Measurements from ENCODE around the gene EHD3.

EHD3 gene

GRCh38 chr2:31219131-31219969, 14.6 kb upstream of the EHD3 start:
- TF ChIP-seq ZFX (IDR thresholded peaks at IDR 0.05) (no peak), CTCF (conservative IDR thresholded peaks at IDR 0.05) (no peak)
- no peak overlapping the region for H3K27ac ChIP-seq

GRCh38 chr2:31221544-31221943, 12.4 kb upstream of the EHD3 start:
- no peak overlapping the region for H3K27ac ChIP-seq
- TF ChIP-seq ZFX (IDR thresholded peaks at IDR 0.05): no peak
- TF ChIP-seq CTCF (conservative IDR thresholded peaks at IDR 0.05): no peak

- TF ChIP-seq CTCF (conservative IDR thresholded peaks at IDR 0.05): no peak
- no peak for TF ChIP-seq ZFX (IDR thresholded peaks at IDR 0.05)
- no peak overlapping the region for H3K27ac ChIP-seq
Measured at GRCh38 chr2:31222071-31222470, 11.9 kb upstream of the EHD3 start.

GRCh38 chr2:31223026-31223425, 10.9 kb upstream of the EHD3 start:
- H3K27ac ChIP-seq: no peak overlapping the region
- TF ChIP-seq CTCF (conservative IDR thresholded peaks at IDR 0.05): no peak
- TF ChIP-seq ZFX (IDR thresholded peaks at IDR 0.05): no peak

GRCh38 chr2:31223749-31224148, 10.2 kb upstream of the EHD3 start:
- no peak for TF ChIP-seq ZFX (IDR thresholded peaks at IDR 0.05)
- TF ChIP-seq CTCF (conservative IDR thresholded peaks at IDR 0.05): no peak
- no peak overlapping the region for H3K27ac ChIP-seq

GRCh38 chr2:31226266-31226665, 7.7 kb upstream of the EHD3 start:
- TF ChIP-seq ZFX (IDR thresholded peaks at IDR 0.05) (no peak), CTCF (conservative IDR thresholded peaks at IDR 0.05) (no peak)
- no peak overlapping the region for H3K27ac ChIP-seq

- TF ChIP-seq ZFX (IDR thresholded peaks at IDR 0.05): no peak
- no peak for TF ChIP-seq CTCF (conservative IDR thresholded peaks at IDR 0.05)
- H3K27ac ChIP-seq: no peak overlapping the region
Measured at GRCh38 chr2:31227110-31227509, 6.8 kb upstream of the EHD3 start.

Data from C4-2B (cell line).